Prostate gland (tissue), 2 donors: Measurements from ENCODE around the gene KCNH3. TPM values are rescaled to one million over a fixed set of nuclear protein-coding genes. Genes with fewer than 3 reads are reported as not detected.

Experiments used
- DNase-seq: peaks from one replicate; pipeline ENCODE4 v3.0.0-alpha.2; 2019; ENCODE audit warnings: low spot score
- H3K27ac ChIP-seq, 2 donors: fragments of 200-600 bp; sonication (generic); 2 replicates each; pipeline ENCODE4 v1.5.1; 2017 to 2019
- H3K27me3 ChIP-seq: fragments of 200-600 bp; sonication (generic); replicated peaks from 2 replicates; pipeline ENCODE4 v1.5.1; 2019; ENCODE audit not compliant: insufficient read depth
- H3K36me3 ChIP-seq, 2 donors: fragments of 200-600 bp; sonication (generic); 1 replicate in 1 of 2; 2 replicates in 1 of 2; pipeline versions ENCODE4 v1.5.1 to v1.8.1; 2017 to 2019
- H3K4me1 ChIP-seq: fragments of 200-600 bp; sonication (generic); replicated peaks from 2 replicates; pipeline ENCODE4 v1.5.1; 2019
- H3K4me3 ChIP-seq, 2 donors: fragments of 200-600 bp; sonication (generic); 2 replicates each; pipeline ENCODE4 v1.5.1; 2017 to 2019
- H3K9me3 ChIP-seq: fragments of 200-600 bp; sonication (generic); 2 replicates; pipeline ENCODE4 v1.5.1; 2017
- CTCF ChIP-seq, 4 experiments: fragments of 200-600 bp in 2 of 4; fragments of 450-650 bp in 2 of 4; sonication (generic) in 2 of 4; IDR thresholded peaks; 1 replicate in 3 of 4; 2 replicates in 1 of 4; pipeline ENCODE4 v1.5.1; 2016 to 2019; ENCODE audit warnings: antibody characterized with exemption in 4 of 4, mild to moderate bottlenecking in 2 of 4, moderate library complexity in 2 of 4
- POLR2A ChIP-seq: fragments of 450-650 bp; IDR thresholded peaks from one replicate; pipeline ENCODE4 v1.6.1; 2016; ENCODE audit warnings: antibody characterized with exemption, mild to moderate bottlenecking
- POLR2AphosphoS5 ChIP-seq: sonication (generic); formaldehyde crosslinking; IDR thresholded peaks from one replicate; pipeline ENCODE4 v1.6.1; 2017; ENCODE audit warnings: antibody characterized with exemption
- WGBS: methylation state at CpG from one replicate; pipeline ENCODE4 v1.1.5; 2018; 5-methylcytosine and 5-hydroxymethylcytosine counted together
- intact Hi-C: fragments of 100-400 bp; cut with DNase I; formaldehyde crosslinking; loops from one replicate; pipeline ENCODE4 v1.14.2; 2022
- total RNA-seq, 2 donors: library from RNA; depleted of rRNA; stranded (reverse); fragments of >200 nt; gene quantifications; one replicate each; pipeline ENCODE4 v1.1.0, GENCODE V29; 2016

KCNH3 gene
- total RNA-seq, 2 donors from 2014 or later, result 1.8 to 2.2 TPM

GRCh38 chr12:49584591-49584990 lies 45.8 kb downstream of the KCNH3 start:
- no peak overlapping the region for H3K27ac ChIP-seq
- H3K27me3 ChIP-seq, result no peaks in the 10 kb centered on the region
- no peaks in the 10 kb centered on the region for H3K9me3 ChIP-seq
- no peaks in the 10 kb centered on the region for H3K36me3 ChIP-seq
- no peak overlapping the region for H3K4me3 ChIP-seq
- no peaks in the 10 kb centered on the region for H3K4me1 ChIP-seq
- WGBS, result 85% methylated on average over 7 of the region's 7 CpGs
- DNase-seq, result no peak
- intact Hi-C loops, result loop anchor here (5.0 kb wide), 1 partner anchor 38 kb away; the partner anchor contains the start of gene PRPF40B
- TF ChIP-seq POLR2A, result no peak
- no peak for TF ChIP-seq CTCF (IDR thresholded peaks at IDR 0.05)
- TF ChIP-seq POLR2AphosphoS5, result no peak

- 91% methylated on average over 16 of the region's 16 CpGs for WGBS
- DNase-seq, result no peak
- intact Hi-C loops, result no loop called here
- Histone ChIP-seq H3K9me3 (no peaks in the 10 kb centered on the region), H3K27me3 (no peaks in the 10 kb centered on the region), H3K36me3 (no peaks in the 10 kb centered on the region), H3K27ac (no peak overlapping the region), H3K4me1 (no peaks in the 10 kb centered on the region), H3K4me3 (no peak overlapping the region)
- TF ChIP-seq POLR2AphosphoS5, result no peak
- TF ChIP-seq POLR2A, result no peak
- TF ChIP-seq CTCF (IDR thresholded peaks at IDR 0.05), result no peak
These were observed 46.9 kb downstream of the KCNH3 start for GRCh38 chr12:49585477-49586459.

- Histone ChIP-seq H3K4me1 (no peaks in the 10 kb centered on the region), H3K27ac (no peak overlapping the region), H3K36me3 (no peaks in the 10 kb centered on the region), H3K9me3 (no peaks in the 10 kb centered on the region), H3K4me3 (no peak overlapping the region), H3K27me3 (no peaks in the 10 kb centered on the region)
- TF ChIP-seq POLR2A, result no peak
- TF ChIP-seq POLR2AphosphoS5, result no peak
- TF ChIP-seq CTCF (IDR thresholded peaks at IDR 0.05), result no peak
- DNase-seq, result no peak
- intact Hi-C loops, result no loop called here
- 81% methylated on average over 11 of the region's 11 CpGs for WGBS
These were observed 48.5 kb downstream of the KCNH3 start for GRCh38 chr12:49587174-49587908.

- DNase-seq, result no peak
- H3K27me3 ChIP-seq, result no peaks in the 10 kb centered on the region
- WGBS, result 93% methylated on average over 7 of the region's 7 CpGs
These were observed 49.5 kb downstream of the KCNH3 start for GRCh38 chr12:49588281-49588680.

More at GRCh38 chr12:49588281-49588680, 49.5 kb downstream of the KCNH3 start:
- no peak for TF ChIP-seq CTCF (IDR thresholded peaks at IDR 0.05)
- TF ChIP-seq POLR2A, result no peak
- TF ChIP-seq POLR2AphosphoS5, result no peak
- Histone ChIP-seq H3K27ac (no peak overlapping the region), H3K9me3 (no peaks in the 10 kb centered on the region), H3K36me3 (no peaks in the 10 kb centered on the region), H3K4me1 (no peaks in the 10 kb centered on the region), H3K4me3 (no peak overlapping the region)
- intact Hi-C loops, result no loop called here
